Common myeloid progenitor, CD34-positive (primary cell): ENCODE measurements around the gene GUCY2C.

Experiments used
- CTCF ChIA-PET: fragments of 350-600 bp; sonication (Branson Sonifier 250); formaldehyde crosslinking; loops from one replicate; lab custom pipeline; 2021; ENCODE audit warnings: antibody characterized with exemption; lab: Charles Lee
- POLR2A ChIA-PET: fragments of 350-600 bp; sonication (Branson Sonifier 250); formaldehyde crosslinking; loops from one replicate; lab custom pipeline; 2021; ENCODE audit warnings: antibody characterized with exemption; lab: Charles Lee
- DNase-seq, 3 donors: peaks; one replicate each; pipeline versions ENCODE4 v3.0.0 to v3.0.0-alpha.2; 2013
- H3K27ac ChIP-seq, 2 experiments: 1 replicate in 1 of 2; 2 replicates in 1 of 2; pipeline ENCODE4 v1.7.0; 2013; ENCODE audit warnings: inconsistent platforms in 2 of 2, low read length in 2 of 2, mild to moderate bottlenecking in 2 of 2, low read depth in 1 of 2, moderate library complexity in 1 of 2; ENCODE audit not compliant: severe bottlenecking in 2 of 2, insufficient read depth in 1 of 2, poor library complexity in 1 of 2
- H3K27me3 ChIP-seq, 5 experiments: replicated peaks in 2 of 5; 1 replicate in 3 of 5; 2 replicates in 2 of 5; pipeline versions ENCODE4 v1.6.1 to v1.7.0; 2013; ENCODE audit warnings: low read length in 4 of 5, mild to moderate bottlenecking in 2 of 5, moderate library complexity in 2 of 5, inconsistent platforms in 1 of 5; ENCODE audit not compliant: insufficient read depth in 5 of 5, control insufficient read depth in 4 of 5
- H3K36me3 ChIP-seq, 4 experiments: 1 replicate in 2 of 4; 2 replicates in 2 of 4; pipeline versions ENCODE4 v1.6.1 to v1.7.0; 2013; ENCODE audit warnings: low read length in 3 of 4, control low read depth in 1 of 4, mild to moderate bottlenecking in 1 of 4; ENCODE audit not compliant: control insufficient read depth in 4 of 4, insufficient read depth in 4 of 4
- H3K4me1 ChIP-seq, 4 experiments: 1 replicate in 3 of 4; 2 replicates in 1 of 4; pipeline versions ENCODE4 v1.6.1 to v1.7.1; 2013; ENCODE audit warnings: low read length in 3 of 4, mild to moderate bottlenecking in 3 of 4, control low read depth in 1 of 4, inconsistent platforms in 1 of 4, moderate library complexity in 1 of 4; ENCODE audit not compliant: control insufficient read depth in 4 of 4, insufficient read depth in 4 of 4; ENCODE audit errors: control extremely low read depth in 1 of 4
- H3K4me3 ChIP-seq, 7 experiments: 1 replicate in 4 of 7; 2 replicates in 3 of 7; pipeline versions ENCODE4 v1.5.1 to v1.7.0; 2013; ENCODE audit warnings: mild to moderate bottlenecking in 7 of 7, low read length in 6 of 7, moderate library complexity in 6 of 7, inconsistent platforms in 2 of 7, low read depth in 2 of 7, control low read depth in 1 of 7; ENCODE audit not compliant: insufficient read depth in 4 of 7, control insufficient read depth in 1 of 7; ENCODE audit errors: extremely low read depth in 1 of 7
- H3K9me3 ChIP-seq, 5 experiments: 1 replicate in 4 of 5; 2 replicates in 1 of 5; pipeline versions ENCODE4 v1.6.1 to v1.7.1; 2013; ENCODE audit warnings: low read length in 4 of 5, mild to moderate bottlenecking in 2 of 5, inconsistent platforms in 1 of 5, low read depth in 1 of 5, moderate library complexity in 1 of 5; ENCODE audit not compliant: control insufficient read depth in 4 of 5, insufficient read depth in 2 of 5; ENCODE audit errors: control extremely low read depth in 1 of 5
- WGBS: methylation state at CpG from one replicate; pipeline ENCODE4 v1.1.5; 2013; ENCODE audit not compliant: insufficient coverage; 5-methylcytosine and 5-hydroxymethylcytosine counted together

The GUCY2C gene

DNA sequence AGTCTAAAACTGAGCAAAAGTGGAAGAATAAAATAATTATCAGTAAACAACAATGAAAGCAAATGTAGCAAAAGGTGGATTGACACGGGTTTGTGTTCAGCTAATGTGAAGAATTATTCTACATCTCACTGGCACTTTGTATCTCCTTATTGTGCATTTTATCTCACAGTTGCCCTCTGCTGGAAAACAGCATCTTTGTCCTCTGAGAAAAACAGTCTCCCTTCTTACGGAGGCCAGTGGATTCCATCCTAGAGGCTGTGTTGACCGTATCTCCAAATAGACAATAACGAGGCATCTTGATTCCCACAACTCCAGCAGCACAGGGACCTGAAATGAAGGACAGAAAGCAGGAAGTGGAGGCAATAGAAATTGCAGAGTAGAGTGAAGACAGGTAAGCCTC lies 77.4 kb downstream of the GUCY2C start:
- Histone ChIP-seq H3K27ac (no peak overlapping the region), H3K4me3 (no peak overlapping the region), H3K9me3 (no peaks in the 10 kb centered on the region), H3K27me3 (peaks cover 0 to 2% (median 0%) of the 10 kb centered on the region in 5 experiments), H3K4me1 (peaks cover 0 to 3% (median 1%) of the 10 kb centered on the region in 4 experiments), H3K36me3 (no peaks in the 10 kb centered on the region)
- DNase-seq = peak; percentile 31 to 53 (median 42)
- WGBS = 54% methylated on average over 3 of the region's 4 CpGs
- ChIA-PET POLR2A (no interaction called here), CTCF (interaction anchor here (0.7 to 3.0 kb wide), 17 partner anchors 8 to 433 kb away, joined by 3 to 20 read pairs (median 4); no protein-coding TSS in a partner anchor)

DNA sequence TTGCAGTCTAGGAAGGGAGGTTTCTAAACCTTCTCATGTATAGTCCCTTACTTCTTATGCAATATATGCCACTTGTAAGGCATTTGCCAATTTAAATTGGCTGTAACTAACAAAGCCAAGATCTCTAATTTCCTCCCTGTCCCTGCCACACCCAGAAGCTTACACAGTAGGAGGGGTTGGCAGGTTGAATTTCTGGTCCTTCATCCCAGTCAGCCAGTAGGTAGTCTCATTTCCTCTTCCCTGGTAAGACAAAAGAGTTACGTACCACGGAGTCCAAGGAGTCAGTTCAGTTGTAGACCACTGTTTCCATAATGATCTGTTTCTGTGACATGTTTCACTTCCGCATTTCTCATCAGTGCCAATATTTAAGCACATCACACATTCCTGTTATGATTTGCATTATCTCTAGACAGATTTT lies 81.7 kb downstream of the GUCY2C start:
- peak in 1 of 3 donors; percentile 24 for DNase-seq
- POLR2A ChIA-PET = no interaction called here
- WGBS = 75% methylated on average over 2 of the region's 3 CpGs

DNA sequence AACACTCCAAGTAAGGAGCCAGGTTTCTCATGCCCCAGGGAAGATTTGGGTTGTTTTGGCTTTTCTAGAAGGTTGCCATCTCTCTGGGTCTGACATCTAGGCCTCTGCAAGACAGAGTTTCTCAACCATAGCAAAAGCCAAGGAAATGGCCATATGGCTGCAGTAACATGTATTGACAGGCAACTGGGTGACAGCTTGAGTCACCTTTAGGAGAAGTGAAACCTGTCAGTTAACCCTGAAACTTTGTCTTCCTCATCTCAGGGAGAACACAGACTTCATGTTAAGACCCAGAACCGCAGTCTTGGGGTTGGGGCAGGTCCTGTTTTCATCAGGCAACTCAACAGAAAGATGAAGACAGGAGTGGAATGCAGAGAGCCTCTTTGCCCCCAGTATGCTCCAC lies 82.7 kb downstream of the GUCY2C start:
- ChIA-PET CTCF (interaction anchor here (1.0 kb wide), 1 partner anchor 376 kb away, joined by 3 read pairs; no protein-coding TSS in a partner anchor), POLR2A (no interaction called here)
- 83% methylated on average over 1 of the region's 1 CpG for WGBS
- no peaks in the 10 kb centered on the region for H3K36me3 ChIP-seq
- DNase-seq = peak in 1 of 3 donors; percentile 45
- no peak overlapping the region for H3K27ac ChIP-seq
- peaks cover 0 to 2% (median 0%) of the 10 kb centered on the region in 5 experiments for H3K27me3 ChIP-seq
- H3K9me3 ChIP-seq = peaks cover 0 to 17% (median under 1%) of the 10 kb centered on the region in 5 experiments
- no peak overlapping the region for H3K4me3 ChIP-seq
- peaks cover 0 to 7% (median 0%) of the 10 kb centered on the region in 4 experiments for H3K4me1 ChIP-seq

More for the DNA sequence above, 81.7 kb downstream of the GUCY2C start:
- no peak overlapping the region for H3K27ac ChIP-seq
- peaks cover 0 to 2% (median 0%) of the 10 kb centered on the region in 5 experiments for H3K27me3 ChIP-seq
- no peak overlapping the region for H3K4me3 ChIP-seq
- CTCF ChIA-PET = interaction anchor here (0.6 kb wide), 1 partner anchor 55 kb away, joined by 3 read pairs; no protein-coding TSS in a partner anchor
- H3K36me3 ChIP-seq = no peaks in the 10 kb centered on the region
- H3K4me1 ChIP-seq = peaks cover 0 to 7% (median 0%) of the 10 kb centered on the region in 4 experiments
- peaks cover 0 to 17% (median 0%) of the 10 kb centered on the region in 5 experiments for H3K9me3 ChIP-seq

DNA sequence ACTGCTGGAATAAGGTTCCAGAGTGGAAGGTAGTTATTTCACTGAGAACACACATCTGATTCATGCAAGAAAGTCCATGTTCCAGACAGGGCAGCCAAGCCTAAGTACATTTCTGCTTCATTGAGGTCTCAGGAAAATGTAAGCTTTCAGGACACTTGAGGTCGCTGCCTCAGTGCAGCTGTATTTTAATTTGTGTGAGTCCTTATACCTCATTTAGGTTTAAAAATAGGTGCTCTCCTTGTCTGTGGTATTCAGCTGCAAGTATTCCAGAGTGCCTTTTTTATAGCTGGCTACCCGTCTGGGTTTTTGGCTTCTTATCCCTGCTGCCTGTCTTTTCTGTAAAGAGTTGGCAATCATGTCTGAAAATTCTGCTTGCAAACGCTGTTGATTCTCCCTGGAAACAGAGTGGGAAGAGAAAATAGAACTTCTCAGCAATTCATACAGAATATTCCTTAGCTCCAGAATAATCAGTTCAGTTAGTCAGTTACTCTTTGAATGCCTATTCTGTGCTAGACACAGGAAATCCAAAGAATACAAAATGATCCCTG lies 83.4 kb downstream of the GUCY2C start:
- H3K4me3 ChIP-seq = no peak overlapping the region
- ChIA-PET POLR2A (no interaction called here), CTCF (interaction anchor here (1.0 kb wide), 1 partner anchor 375 kb away, joined by 3 read pairs; no protein-coding TSS in a partner anchor)
- H3K4me1 ChIP-seq = peaks cover 0 to 7% (median 0%) of the 10 kb centered on the region in 4 experiments
- WGBS = 100% methylated on average over 2 of the region's 3 CpGs
- H3K27me3 ChIP-seq = peaks cover 0 to 2% (median 0%) of the 10 kb centered on the region in 5 experiments
- H3K9me3 ChIP-seq = peaks cover 0 to 17% (median 4%) of the 10 kb centered on the region in 5 experiments
- no peak overlapping the region for H3K27ac ChIP-seq
- DNase-seq = no peak
- no peaks in the 10 kb centered on the region for H3K36me3 ChIP-seq

DNA sequence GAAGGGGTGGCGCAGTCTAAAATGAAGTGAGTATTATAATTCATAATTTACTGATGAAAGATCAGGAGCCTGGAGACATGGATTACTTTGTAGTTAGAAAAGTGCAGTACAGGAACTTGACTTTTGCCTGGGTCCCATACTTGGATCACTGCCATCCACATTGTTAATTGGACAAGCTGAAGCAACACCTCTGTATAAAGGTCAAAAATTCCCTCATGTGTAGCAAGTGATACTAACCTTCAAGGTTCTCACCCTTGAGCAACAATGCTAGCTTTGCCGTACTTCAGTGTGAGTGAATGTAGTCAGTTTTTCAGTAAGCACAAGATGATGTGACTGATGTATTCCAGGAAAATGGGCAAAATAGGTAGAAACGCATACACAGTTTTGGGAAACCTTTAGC lies 84.1 kb downstream of the GUCY2C start:
- ChIA-PET POLR2A (no interaction called here), CTCF (no interaction called here)
- Histone ChIP-seq H3K4me1 (peaks cover 0 to 7% (median 0%) of the 10 kb centered on the region in 4 experiments), H3K4me3 (no peak overlapping the region), H3K27me3 (peaks cover 0 to 2% (median 0%) of the 10 kb centered on the region in 5 experiments), H3K27ac (no peak overlapping the region), H3K36me3 (no peaks in the 10 kb centered on the region), H3K9me3 (peaks cover 0 to 22% (median 4%) of the 10 kb centered on the region in 5 experiments)
- WGBS = 100% methylated on average over 1 of the region's 3 CpGs
- no peak for DNase-seq

GRCh38 chr12:14611640-14612203 lies 84.7 kb downstream of the GUCY2C start:
- DNase-seq = no peak
- no peak overlapping the region for H3K4me3 ChIP-seq
- ChIA-PET POLR2A (no interaction called here), CTCF (interaction anchor here (1.4 kb wide), 1 partner anchor 8 kb away, joined by 4 read pairs; no protein-coding TSS in a partner anchor)
- H3K27ac ChIP-seq = no peak overlapping the region
- H3K9me3 ChIP-seq = peaks cover 0 to 25% (median 4%) of the 10 kb centered on the region in 5 experiments
- no peaks in the 10 kb centered on the region for H3K36me3 ChIP-seq
- WGBS = 100% methylated on average over 1 of the region's 3 CpGs
- peaks cover 0 to 2% (median 0%) of the 10 kb centered on the region in 5 experiments for H3K27me3 ChIP-seq
- peaks cover 0 to 7% (median 0%) of the 10 kb centered on the region in 4 experiments for H3K4me1 ChIP-seq

- no peak overlapping the region for H3K27ac ChIP-seq
- H3K9me3 ChIP-seq = peaks cover 0 to 43% (median 6%) of the 10 kb centered on the region in 5 experiments
- no peaks in the 10 kb centered on the region for H3K27me3 ChIP-seq
- POLR2A ChIA-PET = no interaction called here
- no peaks in the 10 kb centered on the region for H3K4me1 ChIP-seq
- DNase-seq = peak in 2 of 3 donors; percentile 15 to 16
- CTCF ChIA-PET = no interaction called here
- H3K36me3 ChIP-seq = no peaks in the 10 kb centered on the region
- H3K4me3 ChIP-seq = no peak overlapping the region
Observed at GRCh38 chr12:14607568-14607967, 88.8 kb downstream of the GUCY2C start.
